ENCODE data around the gene CFAP299. TPM values are rescaled to one million over a fixed set of nuclear protein-coding genes. Genes with fewer than 3 reads are reported as not detected.

CFAP299 gene
- total and polyA plus RNA-seq, 9 of the 15 experiments (the other 6 are each of a cell fraction or from before 2014, with no cell fraction given), result 0.09 to 3.0 (median 0.76) TPM

DNA sequence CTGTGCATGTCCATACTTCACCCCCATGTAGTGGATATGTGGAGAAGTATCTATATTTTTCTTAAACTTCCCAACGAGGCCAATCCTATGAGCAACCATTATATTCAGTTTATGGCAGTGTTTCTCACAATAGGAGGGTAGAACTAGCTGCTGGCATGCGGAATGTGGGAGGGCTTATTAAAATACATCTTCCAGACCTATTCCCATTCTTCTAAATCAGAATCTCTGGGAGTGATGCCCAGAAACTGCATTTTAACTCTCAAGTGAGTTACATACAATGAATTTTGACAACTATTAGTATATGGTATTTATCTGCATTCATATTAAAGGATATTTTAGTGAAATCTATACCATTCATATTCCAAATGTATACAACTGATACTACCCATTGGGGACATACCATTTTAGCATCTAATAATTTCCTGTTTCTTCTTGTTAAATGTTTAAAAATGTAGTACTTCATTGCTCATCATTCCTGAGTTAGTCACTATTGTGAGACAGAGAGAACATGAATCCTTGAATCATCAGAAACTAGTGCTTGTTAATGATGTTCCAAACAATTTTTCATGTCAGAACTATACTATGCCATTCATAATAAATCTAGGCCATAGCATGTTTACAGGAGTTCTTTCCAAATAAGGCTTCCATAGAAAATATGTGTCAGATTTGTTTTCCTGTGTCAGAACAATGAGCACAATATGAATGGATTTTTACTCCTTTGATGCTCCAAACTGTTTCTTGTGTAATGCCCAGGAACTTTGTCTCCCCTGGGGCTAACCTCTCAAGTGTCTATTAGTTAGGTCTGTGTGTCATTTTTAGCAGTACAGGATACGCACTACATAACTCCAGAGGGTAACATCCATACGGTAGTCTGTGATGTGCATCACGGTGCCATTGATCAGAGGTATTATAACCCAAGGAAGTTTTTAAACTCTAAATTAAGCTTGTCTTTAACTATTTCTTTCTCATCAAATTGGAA, 496.1 kb downstream of the CFAP299 start (continued):
- TF ChIP-seq, protein P1, sequence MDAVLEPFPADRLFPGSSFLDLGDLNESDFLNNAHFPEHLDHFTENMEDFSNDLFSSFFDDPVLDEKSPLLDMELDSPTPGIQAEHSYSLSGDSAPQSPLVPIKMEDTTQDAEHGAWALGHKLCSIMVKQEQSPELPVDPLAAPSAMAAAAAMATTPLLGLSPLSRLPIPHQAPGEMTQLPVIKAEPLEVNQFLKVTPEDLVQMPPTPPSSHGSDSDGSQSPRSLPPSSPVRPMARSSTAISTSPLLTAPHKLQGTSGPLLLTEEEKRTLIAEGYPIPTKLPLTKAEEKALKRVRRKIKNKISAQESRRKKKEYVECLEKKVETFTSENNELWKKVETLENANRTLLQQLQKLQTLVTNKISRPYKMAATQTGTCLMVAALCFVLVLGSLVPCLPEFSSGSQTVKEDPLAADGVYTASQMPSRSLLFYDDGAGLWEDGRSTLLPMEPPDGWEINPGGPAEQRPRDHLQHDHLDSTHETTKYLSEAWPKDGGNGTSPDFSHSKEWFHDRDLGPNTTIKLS (IDR thresholded peaks at IDR 0.05; ENCODE audit: borderline replicate concordance, low read depth), result no peak
- no peak for TF ChIP-seq NFE2 (IDR thresholded peaks at IDR 0.05; ENCODE audit: low read depth)
- TF ChIP-seq ZNF174 (CRISPR knock-in tag; IDR thresholded peaks at IDR 0.05), result no peak
- TF ChIP-seq NBN (IDR thresholded peaks at IDR 0.05; ENCODE audit: low read depth), result no peak

DNA sequence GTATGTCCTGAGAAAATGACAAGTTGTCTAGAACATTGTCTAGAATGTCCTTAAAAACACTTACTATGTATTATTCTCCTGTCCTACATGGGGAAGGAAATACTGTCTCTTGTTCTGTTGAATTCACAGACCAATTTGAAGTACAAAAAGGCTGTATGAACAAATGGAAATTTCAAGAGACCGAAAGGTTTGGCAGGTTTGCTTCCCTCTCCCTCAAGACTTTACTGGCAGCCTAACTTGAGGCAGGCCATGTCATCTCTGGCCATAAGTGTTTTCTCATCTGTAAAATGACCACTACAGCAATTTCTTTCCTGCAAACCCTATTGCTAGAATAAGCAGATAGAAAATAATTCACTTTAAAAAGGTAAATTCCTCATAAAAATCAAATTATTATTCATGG, 503.8 kb downstream of the CFAP299 start:
- Histone ChIP-seq H3K4me2 (ENCODE audit: insufficient read depth, low read length) (no peak overlapping the region), H3K4me3 (no peak overlapping the region), H3K36me3 (ENCODE audit: control insufficient read depth, insufficient read depth, low read length) (no peaks in the 10 kb centered on the region), H3K27ac (ENCODE audit: extremely low read depth, low read depth, low read length) (no peak overlapping the region), H3K27me3 (ENCODE audit: control insufficient read depth in 2 of 2, insufficient read depth in 2 of 2, low read length in 2 of 2) (no peaks in the 10 kb centered on the region; a peak in 1 of 5 replicates), H3K9me1 (ENCODE audit: control insufficient read depth, insufficient read depth, low read length) (no peaks in the 10 kb centered on the region), H2AFZ (ENCODE audit: low read depth, low read length) (no peak overlapping the region), H3K4me1 (replicated peaks in 1 of 2; ENCODE audit: control insufficient read depth in 2 of 2, insufficient read depth in 2 of 2, low read length in 2 of 2) (no peaks in the 10 kb centered on the region), H4K20me1 (replicated peaks; ENCODE audit: control insufficient read depth, insufficient read depth, low read length) (no peaks in the 10 kb centered on the region), H3K79me2 (ENCODE audit: control insufficient read depth, insufficient read depth, low read length) (no peaks in the 10 kb centered on the region), H3K9ac (ENCODE audit: insufficient read depth in 1 of 2, low read depth in 2 of 2, low read length in 2 of 2) (no peak overlapping the region), H3K9me3 (replicated peaks; ENCODE audit: control insufficient read depth, insufficient read depth, low read depth, low read length) (no peaks in the 10 kb centered on the region)
- FAIRE-seq, result no peak
- in situ Hi-C loops (cut with MboI) (no loop called here), intact Hi-C loops (cut with micrococcal nuclease) (no loop called here)
- no peak for DNase-seq (ENCODE audit: extremely low read depth in 1 of 4, low spot score in 3 of 4)
- 0% methylated on average over 1 of the region's 1 CpG for WGBS (ENCODE audit: insufficient coverage, low coverage, missing lambda C conversion rate)
- TF ChIP-seq PHF8 (IDR thresholded peaks at IDR 0.05; ENCODE audit: borderline replicate concordance, low read length) (no peak), POU5F1 (IDR thresholded peaks at IDR 0.05; ENCODE audit: borderline replicate concordance, low read depth, low read length, partially characterized antibody) (no peak), BDP1 (IDR thresholded peaks at IDR 0.05; ENCODE audit: insufficient read depth, insufficient read length) (no peak), HNRNPLL (IDR thresholded peaks at IDR 0.05; ENCODE audit: low read depth, low read length, poor library complexity, severe bottlenecking) (no peak), HDGF (IDR thresholded peaks at IDR 0.05) (no peak), ZNF445 (CRISPR knock-in tag; IDR thresholded peaks at IDR 0.05; ENCODE audit: low read depth) (no peak), KLF16 (IDR thresholded peaks at IDR 0.05) (no peak)
- TF ChIP-seq, protein P2, sequence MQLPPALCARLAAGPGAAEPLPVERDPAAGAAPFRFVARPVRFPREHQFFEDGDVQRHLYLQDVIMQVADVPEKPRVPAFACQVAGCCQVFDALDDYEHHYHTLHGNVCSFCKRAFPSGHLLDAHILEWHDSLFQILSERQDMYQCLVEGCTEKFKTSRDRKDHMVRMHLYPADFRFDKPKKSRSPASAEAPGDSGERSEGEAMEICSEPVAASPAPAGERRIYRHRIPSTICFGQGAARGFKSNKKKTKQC (CRISPR knock-in tag; IDR thresholded peaks at IDR 0.05), result no peak
- TF ChIP-seq, protein P3, sequence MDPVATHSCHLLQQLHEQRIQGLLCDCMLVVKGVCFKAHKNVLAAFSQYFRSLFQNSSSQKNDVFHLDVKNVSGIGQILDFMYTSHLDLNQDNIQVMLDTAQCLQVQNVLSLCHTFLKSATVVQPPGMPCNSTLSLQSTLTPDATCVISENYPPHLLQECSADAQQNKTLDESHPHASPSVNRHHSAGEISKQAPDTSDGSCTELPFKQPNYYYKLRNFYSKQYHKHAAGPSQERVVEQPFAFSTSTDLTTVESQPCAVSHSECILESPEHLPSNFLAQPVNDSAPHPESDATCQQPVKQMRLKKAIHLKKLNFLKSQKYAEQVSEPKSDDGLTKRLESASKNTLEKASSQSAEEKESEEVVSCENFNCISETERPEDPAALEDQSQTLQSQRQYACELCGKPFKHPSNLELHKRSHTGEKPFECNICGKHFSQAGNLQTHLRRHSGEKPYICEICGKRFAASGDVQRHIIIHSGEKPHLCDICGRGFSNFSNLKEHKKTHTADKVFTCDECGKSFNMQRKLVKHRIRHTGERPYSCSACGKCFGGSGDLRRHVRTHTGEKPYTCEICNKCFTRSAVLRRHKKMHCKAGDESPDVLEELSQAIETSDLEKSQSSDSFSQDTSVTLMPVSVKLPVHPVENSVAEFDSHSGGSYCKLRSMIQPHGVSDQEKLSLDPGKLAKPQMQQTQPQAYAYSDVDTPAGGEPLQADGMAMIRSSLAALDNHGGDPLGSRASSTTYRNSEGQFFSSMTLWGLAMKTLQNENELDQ (CRISPR knock-in tag; IDR thresholded peaks at IDR 0.05; ENCODE audit: borderline replicate concordance), result no peak
- no TSS peak for BruUV-seq (replicated peaks)
- no peak for ATAC-seq
- ChIA-PET POLR2A (no interaction called here), CTCF (ENCODE audit: low intra/inter-chr PET ratio) (no interaction called here)

All from K562 (cell line).